NCI-H2029 treated with DMSO at 0.1 percent for 48 hours (cell line): ENCODE measurements around the gene KCNH2.
"Not testable (repeated sequence)": the region's sequence is repeated elsewhere in the genome, so short reads cannot be mapped to it uniquely, and the experiment has no call there.

ENCODE experiments used
- DNase-seq: peaks from one replicate; lab custom pipeline; 2025; lab: John Stamatoyannopoulos, UW

Gene KCNH2

GRCh38 chr7:150934045-150934766 lies 43.9 kb downstream of the KCNH2 start:
- DNase-seq = peak; percentile 8

- peak; percentile 25 for DNase-seq
Measured at GRCh38 chr7:150931199-150931869, 46.8 kb downstream of the KCNH2 start.

- DNase-seq = no peak
Measured at GRCh38 chr7:150928541-150928940, 49.6 kb downstream of the KCNH2 start.

GRCh38 chr7:150927956-150928344 lies 50.2 kb downstream of the KCNH2 start:
- DNase-seq = no peak

GRCh38 chr7:150927157-150927955 lies 50.8 kb downstream of the KCNH2 start:
- DNase-seq = no peak

GRCh38 chr7:150926066-150926465 lies 52.1 kb downstream of the KCNH2 start:
- DNase-seq = no peak

- no peak for DNase-seq
Measured at GRCh38 chr7:150924369-150924781, 53.7 kb downstream of the KCNH2 start.

- no peak for DNase-seq
Measured at GRCh38 chr7:150923802-150924201, 54.3 kb downstream of the KCNH2 start.

GRCh38 chr7:150923196-150923595 lies 54.9 kb downstream of the KCNH2 start:
- DNase-seq = no peak

- DNase-seq = no peak
Measured at GRCh38 chr7:150919160-150919559, 59.0 kb downstream of the KCNH2 start.

GRCh38 chr7:150918378-150918777 lies 59.7 kb downstream of the KCNH2 start:
- DNase-seq = no peak

GRCh38 chr7:150917969-150918368 lies 60.2 kb downstream of the KCNH2 start:
- no peak for DNase-seq

- DNase-seq = no peak
Measured at GRCh38 chr7:150916670-150917069, 61.5 kb downstream of the KCNH2 start.

- no peak for DNase-seq
Measured at GRCh38 chr7:150914966-150915365, 63.2 kb downstream of the KCNH2 start.

- DNase-seq = no peak
Measured at GRCh38 chr7:150914196-150914595, 63.9 kb downstream of the KCNH2 start.

- no peak for DNase-seq
Measured at GRCh38 chr7:150912427-150912826, 65.7 kb downstream of the KCNH2 start.

GRCh38 chr7:150911590-150912267 lies 66.4 kb downstream of the KCNH2 start:
- no peak for DNase-seq

GRCh38 chr7:150910996-150911422 lies 67.1 kb downstream of the KCNH2 start:
- no peak for DNase-seq

GRCh38 chr7:150910305-150910995 lies 67.7 kb downstream of the KCNH2 start:
- not testable (repeated sequence) for DNase-seq

GRCh38 chr7:150909200-150909995 lies 68.7 kb downstream of the KCNH2 start:
- no peak for DNase-seq

GRCh38 chr7:150908173-150908572 lies 69.9 kb downstream of the KCNH2 start:
- DNase-seq = no peak
